ENCODE results near the gene RASGRF2.

RASGRF2 gene

GRCh38 chr5:81179959-81180358 is 219.8 kb downstream of the RASGRF2 start:
- H3K4me3 ChIP-seq (ENCODE audit: low read depth, low read length), result no peak overlapping the region
- no peak for TF ChIP-seq CTCF (IDR thresholded peaks at IDR 0.05; ENCODE audit: low read depth, low read length, missing control alignments)
- DNase-seq (ENCODE audit: low read depth), result no peak
- in situ Hi-C loops (cut with HindIII; ENCODE audit: low sequenced_read_pairs), result no loop called here

- no peak for TF ChIP-seq CTCF (IDR thresholded peaks at IDR 0.05; ENCODE audit: low read depth, low read length, missing control alignments)
- H3K4me3 ChIP-seq (ENCODE audit: low read depth, low read length), result no peak overlapping the region
- DNase-seq (ENCODE audit: low read depth), result no peak
- in situ Hi-C loops (cut with HindIII; ENCODE audit: low sequenced_read_pairs), result no loop called here
Observed at GRCh38 chr5:81180780-81181460, 220.8 kb downstream of the RASGRF2 start.

- no peak for DNase-seq (ENCODE audit: low read depth)
- in situ Hi-C loops (cut with HindIII; ENCODE audit: low sequenced_read_pairs), result no loop called here
- TF ChIP-seq CTCF (IDR thresholded peaks at IDR 0.05; ENCODE audit: low read depth, low read length, missing control alignments), result no peak
Observed at GRCh38 chr5:81181576-81182316, 221.6 kb downstream of the RASGRF2 start.

GRCh38 chr5:81182396-81183390 is 222.5 kb downstream of the RASGRF2 start:
- no peak for DNase-seq (ENCODE audit: low read depth)
- no peak for TF ChIP-seq CTCF (IDR thresholded peaks at IDR 0.05; ENCODE audit: low read depth, low read length, missing control alignments)
- in situ Hi-C loops (cut with HindIII; ENCODE audit: low sequenced_read_pairs), result no loop called here
- no peak overlapping the region for H3K4me3 ChIP-seq (ENCODE audit: low read depth, low read length)

More at GRCh38 chr5:81181576-81182316, 221.6 kb downstream of the RASGRF2 start:
- no peak overlapping the region for H3K4me3 ChIP-seq (ENCODE audit: low read depth, low read length)

GRCh38 chr5:81183811-81184748 is 223.9 kb downstream of the RASGRF2 start:
- no peak overlapping the region for H3K4me3 ChIP-seq (ENCODE audit: low read depth, low read length)
- in situ Hi-C loops (cut with HindIII; ENCODE audit: low sequenced_read_pairs), result no loop called here
- no peak for TF ChIP-seq CTCF (IDR thresholded peaks at IDR 0.05; ENCODE audit: low read depth, low read length, missing control alignments)
- no peak for DNase-seq (ENCODE audit: low read depth)
